Raji (cell line): ENCODE measurements around the gene EDIL3.

Experiments used
- POLR2A ChIP-seq: IDR thresholded peaks from 2 replicates; pipeline ENCODE4 v1.6.1; 2011; ENCODE audit warnings: low read depth, low read length, control low read depth; ENCODE audit not compliant: insufficient read depth

EDIL3 gene

DNA sequence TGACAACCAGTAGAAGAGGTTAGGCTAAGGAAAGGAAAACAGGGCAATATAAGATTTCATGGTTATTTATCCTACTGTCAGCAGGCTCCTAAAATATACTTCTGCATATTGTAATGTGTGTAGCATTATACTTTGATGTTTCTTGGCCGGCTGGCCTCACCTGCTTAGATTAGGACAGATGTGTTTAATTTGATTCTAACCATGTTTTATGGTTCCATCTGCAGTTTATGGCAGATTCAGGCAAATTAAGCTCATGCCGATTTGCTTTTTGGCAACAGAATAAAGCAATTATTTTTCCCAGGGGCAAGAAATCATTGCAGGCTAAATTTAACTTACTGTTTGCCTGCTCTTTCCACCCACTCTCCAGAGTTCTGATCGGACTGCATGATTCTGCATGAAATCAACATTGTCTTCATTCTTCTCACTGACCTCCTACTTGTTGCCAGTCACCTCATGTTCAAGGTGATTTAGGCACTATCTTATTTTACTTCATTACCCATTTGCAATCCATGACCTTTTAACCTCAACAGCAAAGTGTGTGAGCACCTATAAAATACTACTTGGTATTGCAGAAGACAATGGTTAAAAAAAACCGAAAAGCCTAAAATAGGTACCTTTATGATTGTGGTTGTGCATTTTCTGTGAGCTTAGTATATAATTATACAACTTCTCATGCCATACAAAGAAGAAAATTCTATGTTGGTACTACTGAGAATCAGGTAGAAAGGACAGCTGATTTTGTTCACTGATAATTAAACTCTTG lies 125.2 kb downstream of the EDIL3 start:
- no peak for TF ChIP-seq POLR2A

DNA sequence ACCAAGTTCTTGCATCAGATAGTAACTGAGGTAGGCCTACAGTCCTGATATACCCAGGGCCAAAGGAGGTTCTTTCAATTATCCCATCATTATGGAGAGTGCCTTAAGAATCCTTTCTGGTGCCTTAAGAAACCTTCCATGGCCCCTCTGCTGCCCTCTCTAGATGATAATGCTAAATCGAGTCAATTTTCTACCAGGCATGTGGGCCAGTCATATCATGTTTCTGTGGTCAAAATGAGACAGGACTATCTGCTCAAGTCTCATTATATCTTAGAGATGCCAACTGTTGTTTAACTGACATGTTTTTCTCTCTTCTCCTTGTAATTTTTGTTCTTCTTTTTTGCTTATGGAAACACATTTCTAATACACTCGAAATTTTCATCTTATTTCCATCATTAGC lies 127.6 kb downstream of the EDIL3 start:
- no peak for TF ChIP-seq POLR2A

GRCh38 chr5:84255315-84255714 lies 129.4 kb downstream of the EDIL3 start:
- TF ChIP-seq POLR2A, result no peak

DNA sequence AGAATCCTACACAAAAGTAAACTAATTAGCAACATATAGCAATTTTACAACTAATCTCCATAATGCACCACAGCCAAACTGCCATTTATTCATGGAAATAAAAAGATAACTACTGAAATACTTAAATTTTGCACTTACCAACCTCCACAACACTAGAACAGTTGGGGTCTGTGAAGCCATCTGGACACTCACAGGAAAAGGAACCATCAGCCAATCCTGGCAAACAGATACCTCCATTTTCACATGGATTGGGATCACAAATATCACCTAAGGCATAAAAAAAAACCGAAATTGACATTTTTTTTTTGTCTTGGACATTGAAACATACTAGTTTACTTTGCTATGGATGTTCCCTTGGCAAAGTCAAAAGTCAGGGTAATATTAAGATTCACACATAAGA lies 130.7 kb downstream of the EDIL3 start:
- TF ChIP-seq POLR2A, result no peak

- no peak for TF ChIP-seq POLR2A
Observed at GRCh38 chr5:84251503-84251902, 133.2 kb downstream of the EDIL3 start.

DNA sequence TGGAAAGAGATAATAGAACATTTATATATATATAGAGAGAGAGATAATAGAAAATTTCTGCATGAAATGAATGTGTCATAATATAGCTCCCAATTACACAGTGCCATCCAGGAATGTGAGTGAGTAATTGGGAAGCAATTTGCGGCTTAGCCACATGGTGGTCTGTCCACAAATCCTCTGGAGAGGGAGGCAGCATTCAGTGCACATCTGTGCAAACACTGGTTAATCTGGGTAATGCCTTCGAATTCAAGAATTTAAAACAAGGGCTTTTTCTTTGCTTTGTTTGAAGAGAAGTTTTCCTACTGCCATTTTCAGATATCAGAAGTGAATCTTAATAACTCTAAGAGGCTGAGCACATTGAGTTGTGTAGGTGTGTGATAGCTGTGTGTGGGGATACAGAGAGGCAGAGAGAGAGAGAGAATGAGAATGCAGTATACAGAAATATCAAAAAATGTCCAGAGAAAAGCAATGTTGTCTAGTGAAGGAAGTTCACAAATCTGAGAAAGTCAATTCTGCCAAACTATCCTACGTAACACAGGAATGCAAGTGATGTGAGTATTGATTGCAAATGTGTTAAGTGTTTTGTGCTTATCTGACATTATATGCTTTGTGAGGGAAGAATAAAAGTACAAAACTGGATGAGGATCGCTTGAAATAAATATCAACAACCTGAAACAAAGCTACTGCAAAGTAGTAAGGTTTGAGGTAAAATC lies 134.6 kb downstream of the EDIL3 start:
- TF ChIP-seq POLR2A, result no peak

DNA sequence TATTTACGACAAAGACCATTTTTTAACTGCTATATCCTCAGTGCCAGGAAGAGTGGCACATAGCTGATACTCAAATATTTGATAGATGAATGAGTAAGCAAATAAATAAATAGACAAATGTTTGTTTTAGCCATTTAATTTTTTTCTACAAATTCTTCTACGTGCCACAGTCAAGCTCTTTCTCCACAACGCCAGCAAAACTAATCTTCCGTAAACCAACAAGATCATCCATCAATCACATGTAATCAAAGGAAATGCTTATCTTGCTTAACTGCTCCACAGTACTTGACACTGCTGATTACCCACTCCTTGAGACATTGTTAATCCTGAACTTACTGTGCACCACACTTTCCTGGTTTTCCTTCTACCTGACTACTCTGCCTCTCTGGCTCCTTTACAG lies 136.7 kb downstream of the EDIL3 start:
- no peak for TF ChIP-seq POLR2A

DNA sequence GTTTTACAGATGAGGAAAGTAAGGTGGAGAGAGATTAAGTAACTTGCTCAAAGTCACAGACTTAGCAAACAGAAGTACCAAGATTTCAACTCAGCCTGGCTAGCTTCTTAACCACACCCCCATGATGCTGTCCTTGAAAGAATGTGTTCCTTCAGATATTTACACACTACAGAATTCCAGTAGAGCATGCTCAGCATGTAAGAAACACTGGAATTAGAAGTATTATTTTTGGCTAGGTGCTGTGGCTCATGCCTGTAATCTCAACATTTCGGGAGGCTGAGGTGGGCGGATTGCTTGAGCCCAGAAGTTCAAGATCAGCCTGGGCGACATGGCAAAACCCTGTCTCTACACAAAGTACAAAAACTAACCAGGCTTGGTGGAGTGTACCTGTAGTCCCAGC lies 142.4 kb downstream of the EDIL3 start:
- no peak for TF ChIP-seq POLR2A

GRCh38 chr5:84239494-84239893 lies 145.2 kb downstream of the EDIL3 start:
- no peak for TF ChIP-seq POLR2A

GRCh38 chr5:84237126-84237525 lies 147.6 kb downstream of the EDIL3 start:
- no peak for TF ChIP-seq POLR2A

- no peak for TF ChIP-seq POLR2A
Observed at GRCh38 chr5:84231433-84231832, 153.2 kb downstream of the EDIL3 start.

GRCh38 chr5:84229045-84229444 lies 155.6 kb downstream of the EDIL3 start:
- TF ChIP-seq POLR2A, result no peak

DNA sequence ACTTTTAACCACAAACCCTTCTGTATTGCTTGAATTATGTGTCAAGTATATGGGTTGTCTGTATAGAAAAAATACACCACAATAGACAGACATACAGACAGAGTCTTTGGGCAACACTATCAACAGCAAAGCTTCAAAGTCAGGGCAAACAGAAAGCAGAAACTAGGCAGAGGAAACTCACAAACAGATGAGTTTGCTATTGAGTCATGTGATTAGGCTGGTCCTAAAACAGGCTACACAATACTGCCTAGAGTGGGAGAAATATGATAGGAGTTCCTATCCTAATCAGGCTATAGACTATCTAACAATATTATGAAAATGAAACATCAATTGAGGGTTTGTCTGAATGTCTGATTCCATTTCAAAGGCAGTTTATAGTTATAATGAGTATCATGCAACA lies 156.4 kb downstream of the EDIL3 start:
- TF ChIP-seq POLR2A, result no peak

- no peak for TF ChIP-seq POLR2A
Observed at GRCh38 chr5:84227236-84227635, 157.4 kb downstream of the EDIL3 start.

GRCh38 chr5:84218546-84218945 lies 166.1 kb downstream of the EDIL3 start:
- no peak for TF ChIP-seq POLR2A

GRCh38 chr5:84215521-84215920 lies 169.2 kb downstream of the EDIL3 start:
- no peak for TF ChIP-seq POLR2A

DNA sequence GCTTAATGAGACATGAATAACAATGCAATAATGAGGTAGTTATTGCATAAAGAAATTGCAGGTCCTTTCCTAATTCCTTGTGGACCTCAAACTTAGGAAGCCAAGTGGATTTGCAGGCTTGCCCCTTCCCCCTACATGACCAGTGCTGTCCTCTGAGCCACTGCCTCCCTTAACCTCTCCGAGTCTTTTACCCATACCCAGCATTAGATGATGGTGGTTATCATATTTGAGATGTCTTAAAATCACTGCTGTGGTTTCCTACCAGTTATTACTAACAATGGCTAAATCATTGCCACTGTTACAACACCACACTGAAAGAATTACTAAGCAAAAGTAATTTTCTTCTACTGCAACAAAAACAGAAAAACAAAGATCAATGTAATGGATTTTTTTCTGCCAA lies 170.8 kb downstream of the EDIL3 start:
- no peak for TF ChIP-seq POLR2A

DNA sequence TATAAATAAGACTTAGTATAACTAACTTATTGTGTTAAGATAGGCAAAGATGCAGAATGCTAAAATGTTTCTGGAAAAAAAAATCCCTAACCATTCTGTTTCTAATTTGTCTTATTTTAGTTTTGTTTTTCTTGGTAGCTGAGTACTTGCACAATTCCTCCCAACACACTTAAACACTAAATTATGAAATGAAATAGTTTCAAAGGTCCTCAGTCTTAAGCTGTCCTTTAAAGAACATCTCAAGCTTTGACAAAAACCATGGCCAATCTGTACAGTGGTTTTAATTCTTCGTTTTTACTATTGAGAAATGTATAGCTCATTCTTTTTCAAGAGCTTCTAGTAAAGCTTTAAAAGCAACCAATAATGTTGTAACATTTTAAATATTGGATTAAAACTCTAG lies 171.5 kb downstream of the EDIL3 start:
- no peak for TF ChIP-seq POLR2A
